Endodermal cell (in vitro differentiated cells): ENCODE data around the gene LRBA. TPM values are rescaled to one million over a fixed set of nuclear protein-coding genes. Genes with fewer than 3 reads are reported as not detected.
A peak's percentile ranks its signal among the peaks of the same experiment; 100 is the strongest.

ENCODE experiments used
- DNase-seq: peaks from one replicate; pipeline ENCODE4 v3.0.0-alpha.2; 2017
- H3K27ac ChIP-seq: 2 replicates; pipeline ENCODE4 v1.5.1; 2013; ENCODE audit warnings: mild to moderate bottlenecking, low read depth, low read length, moderate library complexity
- H3K27me3 ChIP-seq: 2 replicates; pipeline ENCODE4 v1.6.1; 2013; ENCODE audit warnings: mild to moderate bottlenecking, low read length, moderate library complexity; ENCODE audit not compliant: insufficient read depth, control insufficient read depth, poor library complexity, severe bottlenecking
- H3K36me3 ChIP-seq: 2 replicates; pipeline ENCODE4 v1.7.0; 2013; ENCODE audit warnings: mild to moderate bottlenecking, low read length, moderate library complexity; ENCODE audit not compliant: control insufficient read depth, insufficient read depth
- H3K4me1 ChIP-seq: one replicate; pipeline ENCODE4 v1.7.0; 2013; ENCODE audit warnings: low read length; ENCODE audit not compliant: control insufficient read depth, insufficient read depth
- H3K4me3 ChIP-seq: 2 replicates; pipeline ENCODE4 v1.5.1; 2013; ENCODE audit warnings: mild to moderate bottlenecking, low read length, moderate library complexity
- H3K9ac ChIP-seq: 2 replicates; pipeline ENCODE4 v1.6.1; 2013; ENCODE audit warnings: mild to moderate bottlenecking, low read length, moderate library complexity; ENCODE audit not compliant: poor library complexity, severe bottlenecking; ENCODE audit errors: extremely low read depth
- H3K9me3 ChIP-seq: 2 replicates; pipeline ENCODE4 v1.6.1; 2013; ENCODE audit warnings: mild to moderate bottlenecking, low read length, moderate library complexity; ENCODE audit not compliant: control insufficient read depth
- H3K27ac Mint-ChIP-seq: 2 replicates; pipeline ENCODE4 v1.8.0; 2020; ENCODE audit warnings: mixed read lengths
- H3K27me3 Mint-ChIP-seq: 2 replicates; pipeline ENCODE4 v1.8.0; 2021; ENCODE audit warnings: mild to moderate bottlenecking, mixed read lengths; ENCODE audit not compliant: insufficient read depth
- H3K36me3 Mint-ChIP-seq: 2 replicates; pipeline ENCODE4 v1.8.0; 2020; ENCODE audit warnings: low read depth, mixed read lengths
- H3K4me1 Mint-ChIP-seq: 2 replicates; pipeline ENCODE4 v1.8.0; 2020; ENCODE audit warnings: mixed read lengths
- H3K4me3 Mint-ChIP-seq: 2 replicates; pipeline ENCODE4 v1.8.0; 2020; ENCODE audit warnings: mild to moderate bottlenecking, moderate library complexity, mixed read lengths
- H3K9me3 Mint-ChIP-seq: 2 replicates; pipeline ENCODE4 v1.8.0; 2020; ENCODE audit warnings: mild to moderate bottlenecking, mixed read lengths
- CTCF ChIP-seq: fragments of 200-600 bp; sonication (generic); conservative IDR thresholded peaks from 2 replicates; pipeline ENCODE4 v1.5.0; 2021; ENCODE audit warnings: antibody characterized with exemption, mild to moderate bottlenecking
- WGBS, 2 experiments: methylation state at CpG; one replicate each; pipeline versions ENCODE4 v1.1.5 to v1.1.7; 2013; ENCODE audit warnings: missing lambda C conversion rate in 2 of 2, mixed read lengths in 1 of 2; ENCODE audit not compliant: insufficient coverage in 1 of 2, insufficient read length in 1 of 2; 5-methylcytosine and 5-hydroxymethylcytosine counted together
- total RNA-seq, 2 donors: library from RNA; stranded (reverse); fragmentation: NEBNext Ultra II Directional in 1 of 2; extraction: Animal tissue kit (Norgen Biotek cat#: 25700) in 1 of 2; gene quantifications; 2 replicates in 1 of 2; 3 replicates in 1 of 2; pipeline ENCODE4 v1.2.1, GENCODE V29; 2021

Gene LRBA
- total RNA-seq, 2 donors from 2014 or later = 77.3 to 95.9 TPM

- Mint-ChIP-seq H3K27me3 (no peaks in the 10 kb centered on the region), H3K9me3 (peaks cover 10% of the 10 kb centered on the region), H3K4me3 (no peak overlapping the region), H3K36me3 (peaks cover 49% of the 10 kb centered on the region), H3K4me1 (no peaks in the 10 kb centered on the region), H3K27ac (peak overlapping the region; percentile 17)
- Histone ChIP-seq H3K4me3 (no peak overlapping the region), H3K36me3 (peaks cover 22% of the 10 kb centered on the region), H3K27ac (no peak overlapping the region), H3K27me3 (no peaks in the 10 kb centered on the region), H3K4me1 (no peaks in the 10 kb centered on the region), H3K9me3 (peaks cover 16% of the 10 kb centered on the region), H3K9ac (no peak overlapping the region)
- DNase-seq = no peak
- TF ChIP-seq CTCF = peak; percentile 40
- 90% methylated on average over 1 of the region's 1 CpG; no CpG with 5 or more reads in 1 of the 2 experiments for WGBS, 2 experiments
These were observed 139.7 kb downstream of the LRBA start for GRCh38 chr4:150875367-150875766.

DNA sequence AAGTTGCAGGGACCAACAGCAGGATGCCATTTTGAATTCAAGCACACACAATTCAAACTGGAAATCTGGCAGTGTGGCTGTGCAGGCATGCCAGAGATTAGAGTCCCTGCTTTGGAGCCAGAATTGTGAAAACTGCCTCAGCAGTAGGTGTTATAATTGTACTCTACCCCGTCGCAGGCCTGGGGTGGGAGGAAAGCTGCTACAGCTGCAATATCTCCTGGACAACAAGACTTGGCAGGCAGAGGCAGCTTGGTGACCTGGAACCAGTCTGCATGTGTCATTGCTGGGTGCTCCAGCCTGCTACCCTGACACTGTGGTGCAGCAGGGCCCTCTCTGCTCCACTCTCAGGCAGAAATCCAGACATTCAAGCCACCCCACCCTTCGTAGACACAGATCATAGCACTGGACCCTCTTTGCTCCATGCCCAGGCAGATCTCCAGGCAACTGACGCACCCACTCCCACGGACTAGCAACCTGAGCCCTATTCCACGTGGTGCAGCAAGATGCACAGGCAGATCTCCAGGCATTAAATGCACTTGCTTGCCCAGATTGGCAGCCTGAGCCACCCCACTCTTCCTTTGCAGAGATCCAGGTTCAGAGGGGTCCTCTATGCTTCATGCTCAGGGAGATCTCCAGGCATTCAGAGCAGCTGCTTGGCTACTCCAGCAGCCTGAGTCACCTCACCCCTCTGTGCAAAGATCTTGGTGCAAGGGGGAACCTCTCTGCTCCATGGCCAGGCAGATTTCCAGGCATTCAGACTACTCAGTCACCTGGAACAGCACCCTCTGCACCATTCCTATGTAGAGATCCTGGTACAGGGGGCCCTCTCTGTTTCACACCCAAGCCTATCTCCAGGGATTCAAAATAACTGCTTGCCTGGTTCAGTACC, 140.5 kb downstream of the LRBA start:
- peak overlapping the region; percentile 17 for H3K27ac Mint-ChIP-seq
- Histone ChIP-seq H3K9ac (no peak overlapping the region), H3K9me3 (peaks cover 8% of the 10 kb centered on the region), H3K4me3 (no peak overlapping the region), H3K27me3 (no peaks in the 10 kb centered on the region), H3K27ac (no peak overlapping the region), H3K4me1 (no peaks in the 10 kb centered on the region), H3K36me3 (peaks cover 20% of the 10 kb centered on the region)
- peaks cover 3% of the 10 kb centered on the region for H3K9me3 Mint-ChIP-seq
- WGBS, 2 experiments = 89 to 95% methylated on average over 6 of the region's 6 CpGs
- H3K4me3 Mint-ChIP-seq = no peak overlapping the region
- no peak for DNase-seq
- H3K4me1 Mint-ChIP-seq = no peaks in the 10 kb centered on the region
- H3K27me3 Mint-ChIP-seq = no peaks in the 10 kb centered on the region
- H3K36me3 Mint-ChIP-seq = peaks cover 41% of the 10 kb centered on the region
- TF ChIP-seq CTCF = no peak

DNA sequence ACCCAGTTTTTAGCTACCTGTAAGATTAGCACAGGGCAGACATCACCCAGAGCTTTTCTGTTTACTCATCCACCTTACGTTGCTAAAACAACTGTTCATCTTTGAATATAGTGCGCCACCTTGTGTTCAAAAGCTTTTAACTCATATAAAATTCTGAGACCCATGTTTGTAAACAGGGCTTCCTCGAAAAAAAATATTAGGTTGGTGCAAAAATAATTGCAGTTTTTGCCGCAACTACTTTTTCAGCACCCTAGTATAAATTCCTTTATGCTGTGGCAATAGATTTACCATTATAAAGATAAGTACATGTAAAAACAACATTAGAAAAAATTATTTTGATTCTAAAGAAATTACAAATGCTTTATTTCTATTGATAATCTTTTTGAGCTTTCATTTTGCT, 147.9 kb downstream of the LRBA start:
- Mint-ChIP-seq H3K9me3 (no peaks in the 10 kb centered on the region), H3K4me1 (no peaks in the 10 kb centered on the region), H3K27ac (no peak overlapping the region), H3K4me3 (no peak overlapping the region), H3K36me3 (peaks cover 3% of the 10 kb centered on the region), H3K27me3 (no peaks in the 10 kb centered on the region)
- no peak overlapping the region for H3K4me3 ChIP-seq
- TF ChIP-seq CTCF = peak; percentile 82
- H3K27ac ChIP-seq = no peak overlapping the region
- no peaks in the 10 kb centered on the region for H3K9me3 ChIP-seq
- H3K27me3 ChIP-seq = no peaks in the 10 kb centered on the region
- H3K9ac ChIP-seq = no peak overlapping the region
- peaks cover 21% of the 10 kb centered on the region for H3K36me3 ChIP-seq
- DNase-seq = no peak
- WGBS, 2 experiments = 33 to 40% methylated on average over 2 to 4 of the region's 4 CpGs
- no peaks in the 10 kb centered on the region for H3K4me1 ChIP-seq
